ENCODE measurements around the gene ASB16.

ASB16 gene

DNA sequence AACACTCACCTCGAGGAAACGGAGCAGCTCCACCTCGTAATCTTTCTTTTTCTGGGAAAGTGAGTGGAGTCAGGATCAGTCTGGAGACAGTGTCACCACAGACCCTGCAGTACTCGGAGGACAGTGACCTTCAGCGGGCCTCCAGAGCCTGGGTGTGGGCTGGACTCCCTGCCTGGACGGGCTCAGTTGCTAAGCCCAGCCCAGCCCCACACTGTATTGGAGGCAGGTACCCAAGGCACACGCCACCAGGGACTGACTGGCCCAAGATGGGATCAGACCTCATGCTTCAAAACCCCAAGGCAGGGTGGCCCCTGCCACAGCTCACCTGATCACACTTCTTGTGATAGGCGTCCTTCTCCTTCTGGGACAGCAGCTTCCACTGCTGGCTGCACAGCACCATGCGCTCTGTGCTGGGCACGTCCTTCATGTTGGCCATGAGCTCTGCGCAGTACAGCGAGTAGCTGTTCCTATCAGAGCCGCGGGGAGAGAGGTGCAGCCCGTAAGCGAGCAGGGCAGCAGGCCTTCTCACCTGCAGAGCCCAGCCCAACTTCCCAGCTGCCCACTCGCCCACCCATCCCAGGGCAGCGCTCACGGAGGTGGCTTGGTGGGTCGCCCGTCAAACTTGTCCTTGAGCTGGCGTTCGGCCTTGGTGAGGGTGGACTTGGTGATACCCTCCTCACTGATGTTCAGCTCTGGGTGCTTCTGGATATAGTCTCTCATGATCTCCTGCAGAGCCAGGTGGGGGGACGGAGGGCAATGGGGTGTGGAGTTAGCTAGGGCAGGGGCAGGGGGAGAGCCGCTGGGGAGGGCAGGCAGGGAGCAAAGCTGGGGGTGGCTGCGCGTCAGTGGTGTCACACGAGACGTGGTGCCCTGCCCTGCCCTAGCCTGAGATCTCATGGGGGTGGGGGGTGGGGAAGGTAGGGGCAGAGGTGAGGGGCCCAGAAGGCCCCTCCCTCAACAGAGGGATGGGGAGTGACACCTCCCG is 41.1 kb downstream of the ASB16 start:
- DNase-seq, result no peak

DNA sequence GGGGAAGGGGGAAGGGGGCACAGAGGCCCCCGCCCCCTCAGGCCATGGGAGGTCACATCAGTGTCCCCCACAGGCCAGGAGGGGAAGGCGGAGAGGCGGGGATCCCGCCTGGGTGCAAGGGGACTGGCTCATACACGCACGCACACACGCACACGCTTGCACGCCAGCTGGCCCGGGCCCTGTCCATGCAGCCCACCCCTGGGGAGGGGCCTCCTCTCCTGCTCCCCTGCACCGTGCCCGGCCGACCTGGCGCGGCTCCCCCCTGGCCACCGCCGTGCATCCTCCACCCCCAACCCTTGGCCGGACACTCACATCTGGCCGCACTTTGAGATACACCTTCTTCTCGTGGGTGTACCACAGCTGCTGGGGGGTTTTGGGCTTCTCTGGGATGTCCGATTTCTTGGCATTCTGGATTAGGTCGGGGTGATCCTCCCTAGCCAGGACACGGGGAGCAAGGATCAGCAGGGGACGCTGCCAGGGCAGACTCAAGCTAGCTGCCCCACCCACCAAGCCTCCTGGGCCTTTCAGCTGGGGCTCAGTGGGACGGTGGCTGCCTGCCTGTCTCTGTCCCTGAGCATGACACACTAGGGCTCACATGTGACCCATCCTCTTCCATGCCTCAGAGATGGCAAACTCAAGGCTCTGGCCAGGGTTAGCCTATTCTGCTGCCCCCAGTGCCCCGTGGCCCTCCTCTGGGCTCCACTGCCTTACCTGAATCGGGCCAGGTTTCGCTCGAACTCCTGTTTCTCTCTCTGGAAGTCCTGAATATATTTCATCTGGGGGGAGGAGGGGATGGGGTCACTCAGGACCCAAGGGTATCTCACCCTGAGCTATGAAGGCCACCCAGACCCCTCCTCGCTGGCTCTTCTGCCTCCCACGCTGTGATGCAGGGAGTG is 42.3 kb downstream of the ASB16 start:
- no peak for DNase-seq

GRCh38 chr17:44213403-44214229 is 43.1 kb downstream of the ASB16 start:
- DNase-seq, result no peak

DNA sequence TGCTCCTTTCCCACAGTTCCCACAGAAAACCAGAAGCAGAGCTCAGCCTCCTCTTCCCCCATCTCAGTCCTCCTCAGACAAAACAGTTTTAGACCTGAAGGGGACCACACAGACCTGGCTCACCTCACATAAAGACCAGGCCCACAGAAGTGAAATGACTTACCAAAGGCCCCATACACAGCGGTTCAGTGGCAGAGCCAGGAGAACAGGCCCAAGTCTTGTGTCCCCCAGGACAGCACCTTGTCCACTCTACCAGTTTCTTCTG is 43.7 kb downstream of the ASB16 start:
- no peak for DNase-seq

DNA sequence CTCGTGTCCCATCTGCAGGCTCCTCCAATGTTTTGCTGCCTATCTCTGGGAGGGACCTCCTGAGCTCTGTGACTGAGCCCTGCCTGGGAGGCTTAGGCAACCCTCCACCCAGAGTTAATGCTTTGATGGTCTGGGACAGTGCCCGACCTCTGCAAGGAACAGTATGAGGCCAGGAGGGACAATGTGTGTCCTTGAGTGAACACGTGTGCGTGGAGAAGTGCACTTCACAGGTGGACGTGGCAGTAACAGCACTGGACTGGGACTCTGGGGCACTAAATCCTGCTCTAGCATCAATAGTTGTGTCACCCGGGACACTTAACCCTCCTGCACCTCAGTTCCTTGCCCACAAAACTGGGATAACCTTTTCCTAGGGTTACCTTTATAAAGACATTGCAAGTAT is 44.4 kb downstream of the ASB16 start:
- DNase-seq, result no peak

GRCh38 chr17:44216173-44216572 is 45.7 kb downstream of the ASB16 start:
- DNase-seq, result no peak

- DNase-seq, result no peak
Measured at GRCh38 chr17:44216694-44217093, 46.2 kb downstream of the ASB16 start.

DNA sequence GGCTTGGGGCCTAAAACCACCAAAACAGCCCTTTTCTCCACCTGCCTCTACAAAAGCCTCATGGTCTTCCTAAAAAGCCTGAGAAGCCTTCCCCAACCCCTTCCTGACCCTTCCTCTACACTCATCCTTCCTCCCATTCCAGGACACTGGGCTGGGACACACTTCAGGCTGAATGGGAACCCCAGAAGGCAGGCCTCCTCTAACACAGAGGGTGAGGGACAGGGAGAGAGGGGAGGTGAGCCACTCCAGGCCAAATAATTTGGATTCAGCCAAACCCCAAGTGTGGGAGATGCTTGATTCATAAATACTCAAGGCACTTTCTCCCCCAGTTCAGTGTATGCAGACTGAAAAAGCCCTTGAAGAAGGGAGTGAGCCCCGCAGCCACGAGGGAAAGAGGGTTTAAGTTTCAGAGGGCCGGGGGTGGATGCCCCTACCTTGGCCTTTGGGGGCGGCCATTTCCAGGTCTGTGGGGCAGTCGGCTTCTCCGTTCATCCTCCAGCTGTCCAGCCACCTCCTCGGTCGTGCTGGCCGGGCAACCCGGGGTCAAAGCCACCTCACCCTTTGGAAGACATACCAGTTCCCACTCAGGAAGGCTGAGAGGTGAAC is 47.3 kb downstream of the ASB16 start:
- DNase-seq, result no peak

DNA sequence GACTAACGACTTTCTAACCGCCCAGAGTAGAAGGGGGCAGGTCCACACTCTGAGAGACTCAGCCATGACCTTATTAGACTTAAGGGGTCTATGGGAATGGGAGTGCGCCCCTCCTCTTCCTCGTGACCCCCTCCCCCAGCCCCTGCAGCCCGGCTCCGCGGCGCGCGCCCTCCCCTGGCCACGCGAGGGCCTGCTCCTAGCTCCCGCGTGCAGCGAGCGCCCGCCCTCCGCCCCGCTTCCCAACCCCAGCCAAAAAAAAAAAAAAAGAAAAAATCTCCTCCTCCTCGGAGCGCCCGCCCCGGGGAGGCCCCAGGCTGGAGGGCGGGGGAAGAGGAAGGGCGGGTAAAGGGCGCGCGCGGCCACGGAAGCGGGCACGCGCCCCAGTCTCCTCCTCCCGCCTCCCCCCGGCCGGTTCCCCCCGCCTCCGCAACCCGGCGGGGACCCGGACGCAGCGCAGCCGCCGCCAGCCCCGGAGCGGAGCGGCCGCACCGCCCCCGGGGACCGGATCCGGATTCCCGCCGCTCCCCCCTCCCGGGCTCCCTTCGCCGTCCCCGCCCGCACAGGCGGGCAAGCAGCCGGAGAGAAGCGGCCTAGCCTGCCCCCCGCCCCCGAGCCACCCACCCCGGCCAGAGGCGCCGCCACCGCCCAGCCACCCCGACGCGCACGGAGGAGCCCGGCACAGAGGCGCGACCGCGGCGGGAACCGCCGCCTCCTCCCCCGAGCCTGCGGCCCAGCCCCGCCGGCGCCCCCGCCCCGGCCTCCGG is 48.0 kb downstream of the ASB16 start:
- peak; percentile 87 for DNase-seq

- peak; percentile 68 for DNase-seq
Measured at GRCh38 chr17:44219108-44219615, 48.7 kb downstream of the ASB16 start.

DNA sequence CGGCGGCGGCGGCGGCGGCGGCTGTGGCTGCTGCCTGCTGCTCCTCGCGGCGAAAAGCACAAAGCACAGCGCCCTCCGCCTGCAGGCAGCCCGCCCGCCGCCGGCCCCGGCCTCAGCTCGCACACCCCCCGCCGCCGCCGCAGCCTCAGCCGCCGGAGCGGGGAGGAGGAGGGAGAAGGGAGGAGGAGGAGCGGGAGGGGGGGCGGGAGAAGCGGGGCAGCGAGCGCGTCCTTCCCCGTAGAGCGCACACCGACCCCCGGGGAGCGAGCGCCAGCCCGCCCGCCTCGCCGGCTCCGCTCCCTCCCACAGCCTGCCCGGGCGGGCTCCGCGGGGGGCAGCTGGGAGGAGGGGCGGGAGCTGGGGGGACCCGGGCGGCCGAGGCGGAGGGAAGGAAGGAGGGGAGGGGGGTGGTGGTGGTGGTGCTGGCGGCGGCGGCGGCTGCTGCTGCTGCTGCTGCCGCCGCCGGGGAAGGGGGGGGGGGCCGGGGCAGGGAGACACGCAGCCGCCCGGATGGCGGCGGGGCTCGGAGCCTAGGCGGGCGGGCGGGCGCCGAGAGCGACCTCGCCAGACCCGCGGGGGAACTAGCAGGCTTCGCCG is 49.2 kb downstream of the ASB16 start, which contains the start of gene UBTF:
TSS of gene UBTF (minus strand) at position 60 of the 597 bp plus-strand sequence. CDS start 1,446 bp downstream, outside the sequence.
- peak; percentile 72 for DNase-seq

- DNase-seq, result peak; percentile 58
Measured at GRCh38 chr17:44220213-44221083, 49.9 kb downstream of the ASB16 start.

DNA sequence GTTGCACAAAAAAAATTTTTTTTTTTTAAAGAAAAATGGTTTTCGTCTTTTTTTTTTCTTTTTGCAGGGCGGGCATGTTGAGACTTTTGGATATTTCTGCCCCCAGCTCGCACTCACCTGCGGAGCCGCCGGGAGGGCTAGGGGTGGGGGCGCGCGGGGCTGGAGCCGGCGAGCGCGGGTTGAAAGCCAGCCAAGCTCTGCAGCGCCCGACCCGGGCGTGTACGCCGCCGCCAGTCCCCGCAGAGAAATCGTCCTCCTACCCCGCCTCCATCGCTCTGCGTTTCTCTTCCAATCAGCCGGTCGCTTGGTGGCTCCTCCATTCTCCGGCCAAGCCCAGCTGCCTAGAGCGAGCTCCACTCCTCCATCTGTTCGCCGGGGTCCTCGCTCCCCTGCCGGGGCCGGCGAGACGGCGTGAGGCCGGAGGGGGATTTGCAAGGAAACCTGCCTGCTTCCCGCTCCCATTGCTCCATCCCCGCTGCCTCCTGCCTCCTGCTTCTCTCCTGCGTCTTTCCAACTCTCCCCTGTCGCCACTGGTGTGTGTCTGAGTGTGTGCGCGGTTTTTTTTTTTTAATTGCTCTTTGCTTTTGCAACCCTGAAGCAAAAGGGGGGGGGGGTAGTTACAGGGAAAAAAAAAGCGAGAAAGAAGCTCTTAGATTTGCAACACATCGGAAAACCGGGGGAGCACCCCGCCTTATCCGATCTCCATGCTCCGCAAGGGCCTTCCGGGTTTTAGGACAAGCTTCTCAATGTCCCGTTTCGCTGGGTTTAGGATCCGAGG is 50.8 kb downstream of the ASB16 start:
- peak; percentile 54 for DNase-seq

DNA sequence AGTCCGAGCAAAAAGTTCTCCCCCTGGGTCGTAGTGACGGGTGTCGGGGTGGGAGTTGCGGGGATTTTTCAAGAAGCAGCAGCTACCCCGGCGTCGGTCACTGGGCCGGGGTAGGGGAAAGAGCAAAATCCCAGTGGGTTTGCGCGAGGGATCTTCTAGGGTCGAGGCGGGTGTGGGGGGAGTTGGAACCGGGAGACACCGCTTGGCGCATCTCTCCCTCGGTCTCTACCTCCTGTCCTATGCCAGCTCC is 51.3 kb downstream of the ASB16 start:
- no peak for DNase-seq

GRCh38 chr17:44222112-44222869 is 51.8 kb downstream of the ASB16 start:
- peak; percentile 43 for DNase-seq

DNA sequence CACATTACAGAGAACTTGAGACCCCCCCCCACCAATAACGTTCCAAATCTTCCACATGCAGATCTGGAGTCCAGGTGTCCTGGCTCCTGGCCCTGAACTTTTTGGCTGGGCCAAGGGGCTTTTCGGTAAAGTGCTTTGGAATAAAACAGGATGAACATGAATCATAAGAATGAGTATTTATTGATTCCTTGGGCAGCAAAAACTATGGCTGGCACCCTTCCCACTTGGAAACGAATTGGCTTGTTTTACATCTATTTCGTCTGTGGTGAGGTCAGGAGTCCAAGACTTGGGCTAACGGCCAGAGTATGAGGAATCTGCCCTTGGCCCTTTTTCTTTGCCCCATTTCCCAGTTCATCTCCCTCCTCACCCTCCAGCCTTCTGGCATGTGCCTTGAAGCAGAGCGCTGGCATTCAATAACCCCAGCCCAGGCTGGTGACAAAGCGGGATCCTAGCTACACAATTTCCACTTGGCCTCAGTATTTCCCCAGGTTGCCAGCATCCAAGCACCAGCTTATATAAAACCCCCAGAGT is 53.1 kb downstream of the ASB16 start:
- DNase-seq, result no peak
